Dedifferentiated amniotic fluid mesenchymal stem cell (primary cell): ENCODE measurements around the gene APOC1.
A peak's percentile ranks its signal among the peaks of the same experiment; 100 is the strongest.
"Not testable (repeated sequence)": the region's sequence is repeated elsewhere in the genome, so short reads cannot be mapped to it uniquely, and the experiment has no call there.

Source experiments
- DNase-seq: peaks from one replicate; pipeline ENCODE4 v3.0.0-alpha.2; 2016; ENCODE audit errors: extremely low spot score

APOC1 gene

DNA sequence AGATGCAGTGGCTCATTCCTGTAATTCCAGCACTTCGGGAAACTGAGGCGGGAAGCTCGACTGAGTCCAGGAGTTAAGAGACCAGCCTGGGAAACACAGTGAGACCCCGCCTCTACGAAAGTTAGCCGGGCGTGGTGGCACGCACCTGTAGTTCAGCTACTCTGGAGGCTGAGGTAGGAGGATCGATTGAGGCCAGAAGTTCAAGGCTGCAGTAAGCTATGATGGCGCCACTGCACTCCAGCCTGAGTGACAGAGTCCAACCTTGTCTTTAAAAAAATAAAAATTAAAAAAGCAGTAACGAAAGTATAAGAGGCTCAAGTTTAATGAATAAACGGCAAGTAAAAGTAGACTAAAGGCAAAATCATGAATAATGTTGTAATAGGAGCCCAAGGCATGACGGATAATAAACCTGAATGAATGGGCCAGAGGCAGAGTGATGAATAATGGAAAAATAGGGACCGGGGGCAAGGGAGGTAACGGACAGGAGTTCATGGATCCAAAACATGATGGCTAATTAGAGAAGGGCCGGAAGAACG, 24.5 kb upstream of the APOC1 start:
- DNase-seq = no peak

DNA sequence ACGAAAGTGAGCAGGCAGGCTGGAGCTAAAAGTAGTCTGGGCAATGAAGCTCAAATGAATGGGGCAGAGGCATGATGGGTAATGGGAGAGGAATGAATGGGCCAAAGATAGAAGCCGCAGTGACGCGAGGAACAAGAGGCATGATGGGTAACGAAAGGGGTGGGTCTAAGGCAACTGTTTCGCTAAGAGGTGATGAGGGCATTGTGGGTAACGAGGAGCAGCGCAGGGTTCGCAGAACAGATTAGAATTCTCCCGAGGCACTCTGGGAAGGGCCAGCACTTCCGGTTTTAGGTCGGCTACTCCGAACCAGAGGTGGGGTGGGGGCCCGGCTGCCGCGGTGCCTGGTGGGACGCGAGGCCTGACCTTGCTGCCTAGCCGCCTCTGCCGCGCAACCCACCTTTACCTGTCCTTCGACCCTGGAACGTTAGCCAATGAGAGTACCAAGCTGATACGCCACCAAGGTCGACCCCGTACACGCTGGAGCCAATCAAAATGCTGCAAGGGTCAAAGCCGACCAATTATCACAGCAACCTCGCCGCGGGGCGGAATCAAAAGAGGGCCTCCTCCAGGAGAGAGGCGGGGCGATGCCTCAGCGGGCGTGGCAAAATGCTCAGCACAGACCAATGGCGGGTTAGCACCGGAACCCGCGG, 23.9 kb upstream of the APOC1 start:
- peak; percentile 100 for DNase-seq

DNA sequence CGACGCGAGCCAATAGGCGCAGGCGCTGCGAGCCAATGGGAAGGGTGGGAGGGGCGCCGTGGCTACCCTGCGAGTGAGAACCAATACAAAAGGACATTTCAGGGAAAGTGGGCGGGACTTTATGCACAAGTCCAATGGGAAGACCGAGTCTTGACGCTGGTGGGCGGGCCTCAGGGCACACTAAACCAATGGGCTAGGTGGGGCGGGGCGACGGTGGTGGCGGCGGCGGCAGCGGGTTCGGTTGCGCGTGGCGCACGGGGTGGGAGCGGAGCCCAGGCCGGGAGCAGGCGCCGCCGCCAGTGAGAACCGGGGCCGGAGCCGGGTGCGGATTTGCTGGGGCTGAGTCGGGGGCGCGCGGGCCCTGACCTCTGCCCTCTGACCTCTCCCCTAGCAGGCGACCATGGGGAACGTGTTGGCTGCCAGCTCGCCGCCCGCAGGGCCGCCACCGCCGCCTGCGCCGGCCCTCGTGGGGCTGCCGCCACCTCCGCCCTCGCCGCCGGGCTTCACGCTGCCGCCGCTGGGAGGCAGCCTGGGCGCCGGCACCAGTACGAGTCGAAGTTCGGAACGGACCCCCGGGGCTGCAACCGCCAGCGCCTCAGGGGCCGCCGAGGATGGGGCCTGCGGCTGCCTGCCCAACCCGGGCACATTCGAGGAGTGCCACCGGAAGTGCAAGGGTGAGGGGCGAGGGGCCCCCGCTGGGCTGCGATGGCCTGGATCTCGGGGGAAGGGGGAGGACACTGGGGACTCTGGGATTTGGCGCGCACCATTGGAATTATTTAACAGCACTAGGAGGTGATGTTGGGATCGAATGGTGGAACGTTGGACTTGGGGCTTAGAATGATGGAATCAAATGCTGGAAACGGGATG, 23.2 kb upstream of the APOC1 start, which contains the start of gene TOMM40:
TSS of gene TOMM40 (plus strand) at position 239 of the 867 bp plus-strand sequence. CDS start at position 401, 162 bp downstream.
- no peak for DNase-seq

DNA sequence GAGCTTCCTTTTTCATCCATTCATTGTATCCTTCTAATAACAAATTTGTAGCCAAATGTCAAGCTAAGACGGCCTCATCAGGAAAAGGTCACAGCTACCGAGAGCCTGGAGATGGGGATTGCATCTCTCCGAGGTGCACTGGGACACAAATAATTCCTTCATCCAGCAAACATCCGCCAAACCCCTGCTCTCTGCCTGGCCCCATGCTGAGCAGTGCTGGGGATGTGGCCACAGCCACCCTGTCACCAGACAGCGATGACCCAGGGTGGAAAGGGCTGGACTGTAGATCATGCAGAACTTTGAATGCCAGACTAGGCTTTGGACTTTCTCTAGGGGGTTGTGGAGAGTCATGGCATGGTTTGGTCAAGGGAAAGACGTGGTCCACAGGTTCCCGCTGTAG, 21.5 kb upstream of the APOC1 start:
- no peak for DNase-seq

DNA sequence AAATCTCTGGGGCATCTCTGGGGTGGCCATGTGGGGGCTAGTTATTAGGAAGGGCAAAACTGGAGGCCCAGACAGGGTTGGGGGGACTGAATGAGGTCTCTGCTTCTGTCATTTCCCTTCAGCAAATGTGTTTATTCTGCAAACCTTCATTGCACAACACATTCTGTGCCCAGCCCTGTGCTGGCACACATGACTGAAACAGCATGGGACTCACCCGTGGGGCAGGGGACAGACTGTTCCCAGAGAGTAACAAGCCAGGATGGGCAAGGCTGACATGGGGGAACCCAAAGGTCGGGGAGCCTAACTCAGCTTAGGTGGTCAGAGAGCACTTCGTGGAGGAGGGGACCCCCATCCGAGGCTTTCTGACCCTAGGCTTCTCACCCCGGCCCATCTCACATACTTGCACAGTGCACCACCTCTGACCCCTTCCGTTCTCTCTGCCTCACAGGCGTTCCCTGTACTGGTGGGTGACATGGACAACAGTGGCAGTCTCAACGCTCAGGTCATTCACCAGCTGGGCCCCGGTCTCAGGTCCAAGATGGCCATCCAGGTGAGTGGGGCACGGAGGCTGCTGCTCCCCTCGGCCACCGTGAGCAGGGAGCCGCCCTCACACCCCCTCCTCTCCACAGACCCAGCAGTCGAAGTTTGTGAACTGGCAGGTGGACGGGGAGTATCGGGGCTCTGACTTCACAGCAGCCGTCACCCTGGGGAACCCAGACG, 20.9 kb upstream of the APOC1 start:
- no peak for DNase-seq

DNA sequence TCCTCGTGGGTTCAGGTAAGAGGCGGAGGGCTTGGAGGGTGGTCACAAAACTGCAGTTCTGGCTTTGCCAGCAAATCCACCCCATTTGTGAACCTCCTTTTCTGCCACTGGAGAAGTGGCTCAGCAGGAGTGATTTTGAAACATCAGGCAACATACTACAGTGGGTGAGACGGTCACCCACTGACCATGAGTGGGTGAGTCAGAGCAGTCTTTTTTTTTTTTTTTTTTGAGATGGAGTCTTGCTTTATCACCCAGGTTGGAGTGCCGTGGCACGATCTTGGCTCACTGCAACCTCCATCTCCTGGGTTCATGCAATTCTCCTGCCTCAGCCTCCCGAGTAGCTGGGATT, 20.4 kb upstream of the APOC1 start:
- no peak for DNase-seq

DNA sequence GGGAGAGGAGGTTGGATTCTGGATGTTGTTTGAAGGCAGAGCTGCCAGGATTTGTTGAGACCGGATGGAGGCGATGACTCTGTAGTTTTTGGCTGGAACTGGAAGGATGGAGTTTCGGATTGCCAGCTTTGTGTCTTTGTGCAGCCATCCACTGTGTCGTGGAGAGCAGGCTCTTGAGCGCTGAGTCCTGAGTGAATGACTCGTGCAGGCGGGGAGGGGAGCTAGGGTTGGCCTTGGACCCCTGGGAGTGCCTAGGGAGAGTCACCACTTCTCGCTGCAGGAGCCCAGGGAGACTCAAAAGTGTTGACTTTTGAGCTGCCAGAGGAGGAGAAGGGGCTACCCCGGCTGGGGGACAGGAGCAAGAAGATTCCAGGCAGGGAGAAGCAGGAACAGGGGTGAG, 19.5 kb upstream of the APOC1 start:
- DNase-seq = no peak

DNA sequence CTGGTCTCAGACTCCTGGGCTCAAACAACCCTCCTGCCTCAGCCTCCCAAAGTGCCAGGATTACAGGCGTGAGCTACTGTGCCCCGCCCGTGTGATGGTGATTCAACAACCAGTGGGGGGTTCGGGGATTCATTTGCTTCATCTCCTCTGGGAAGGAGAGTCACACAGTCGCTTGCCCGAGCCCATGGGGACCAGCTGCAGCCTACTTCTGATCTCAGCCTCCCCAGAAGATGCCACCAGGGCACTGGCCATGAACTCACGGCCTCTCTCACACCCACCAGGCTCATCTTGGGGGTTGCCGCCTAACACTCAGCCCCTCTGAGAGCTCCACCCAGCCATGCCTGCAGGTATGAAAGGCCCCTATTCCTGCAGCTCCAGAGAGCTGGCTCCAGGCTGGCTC, 16.6 kb upstream of the APOC1 start:
- no peak for DNase-seq

DNA sequence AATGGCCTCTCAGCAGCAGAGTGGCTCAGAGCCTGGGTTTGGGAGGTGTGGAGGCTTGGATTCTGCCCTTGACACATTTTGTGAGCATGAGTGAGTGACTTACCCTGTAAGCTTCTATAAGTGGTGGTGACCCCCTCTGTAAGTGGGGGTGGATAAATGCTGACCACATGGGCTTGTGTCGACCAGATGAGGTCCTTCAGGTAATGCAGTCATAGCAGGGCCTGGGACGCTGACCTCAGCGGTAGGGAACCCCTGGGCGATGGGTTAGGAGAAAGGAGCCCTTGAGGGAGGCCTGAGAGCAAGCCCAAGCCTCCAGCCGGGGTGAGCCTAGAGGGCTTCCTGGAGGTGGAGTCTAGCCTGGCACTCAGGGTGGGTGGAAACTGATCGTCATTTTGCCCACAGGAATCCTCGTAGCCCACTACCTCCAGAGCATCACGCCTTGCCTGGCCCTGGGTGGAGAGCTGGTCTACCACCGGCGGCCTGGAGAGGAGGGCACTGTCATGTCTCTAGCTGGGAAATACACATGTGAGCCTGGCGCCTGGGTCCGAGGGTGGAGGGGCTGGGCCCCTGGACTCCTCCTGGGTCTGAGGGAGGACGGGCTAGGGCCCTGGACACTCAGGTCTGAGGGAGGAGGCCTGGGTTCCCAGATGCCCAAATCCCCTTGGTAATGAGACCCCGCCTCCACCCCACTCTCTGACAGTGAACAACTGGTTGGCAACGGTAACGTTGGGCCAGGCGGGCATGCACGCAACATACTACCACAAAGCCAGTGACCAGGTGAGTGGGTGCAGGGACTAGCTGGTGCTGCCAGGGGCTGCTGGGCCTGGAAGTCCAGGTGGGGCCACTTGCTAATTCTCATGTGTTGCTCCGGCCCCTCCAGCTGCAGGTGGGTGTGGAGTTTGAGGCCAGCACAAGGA, 13.8 kb upstream of the APOC1 start:
- no peak for DNase-seq

DNA sequence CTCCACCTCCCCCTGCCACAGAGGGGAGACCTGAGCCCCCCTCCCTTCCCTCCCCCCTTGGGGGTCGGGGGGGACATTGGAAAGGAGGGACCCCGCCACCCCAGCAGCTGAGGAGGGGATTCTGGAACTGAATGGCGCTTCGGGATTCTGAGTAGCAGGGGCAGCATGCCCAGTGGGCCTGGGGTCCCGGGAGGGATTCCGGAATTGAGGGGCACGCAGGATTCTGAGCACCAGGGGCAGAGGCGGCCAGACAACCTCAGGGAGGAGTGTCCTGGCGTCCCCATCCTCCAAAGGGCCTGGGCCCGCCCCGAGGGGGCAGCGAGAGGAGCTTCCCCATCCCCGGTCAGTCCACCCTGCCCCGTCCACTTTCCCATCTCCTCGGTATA, 11.2 kb upstream of the APOC1 start:
- no peak for DNase-seq

DNA sequence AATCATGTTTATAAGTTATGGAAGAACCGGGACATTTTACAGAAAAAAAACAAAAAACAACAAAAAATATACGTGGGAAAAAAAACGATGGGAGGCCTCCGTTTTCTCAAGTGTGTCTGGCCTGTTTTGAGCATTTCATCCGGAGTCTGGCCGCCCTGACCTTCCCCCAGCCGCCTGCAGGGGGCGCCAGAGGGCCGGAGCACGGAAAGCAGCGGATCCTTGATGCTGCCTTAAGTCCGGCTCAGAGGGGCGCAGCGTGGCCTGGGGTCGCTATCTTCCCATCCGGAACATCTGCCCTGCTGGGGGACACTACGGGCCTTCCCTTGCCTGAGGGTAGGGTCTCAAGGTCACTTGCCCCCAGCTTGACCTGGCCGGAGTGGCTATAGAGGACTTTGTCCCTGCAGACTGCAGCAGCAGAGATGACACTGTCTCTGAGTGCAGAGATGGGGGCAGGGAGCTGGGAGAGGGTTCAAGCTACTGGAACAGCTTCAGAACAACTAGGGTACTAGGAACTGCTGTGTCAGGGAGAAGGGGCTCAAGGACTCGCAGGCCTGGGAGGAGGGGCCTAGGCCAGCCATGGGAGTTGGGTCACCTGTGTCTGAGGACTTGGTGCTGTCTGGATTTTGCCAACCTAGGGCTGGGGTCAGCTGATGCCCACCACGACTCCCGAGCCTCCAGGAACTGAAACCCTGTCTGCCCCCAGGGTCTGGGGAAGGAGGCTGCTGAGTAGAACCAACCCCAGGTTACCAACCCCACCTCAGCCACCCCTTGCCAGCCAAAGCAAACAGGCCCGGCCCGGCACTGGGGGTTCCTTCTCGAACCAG, 10.6 kb upstream of the APOC1 start:
- DNase-seq = peak; percentile 25

DNA sequence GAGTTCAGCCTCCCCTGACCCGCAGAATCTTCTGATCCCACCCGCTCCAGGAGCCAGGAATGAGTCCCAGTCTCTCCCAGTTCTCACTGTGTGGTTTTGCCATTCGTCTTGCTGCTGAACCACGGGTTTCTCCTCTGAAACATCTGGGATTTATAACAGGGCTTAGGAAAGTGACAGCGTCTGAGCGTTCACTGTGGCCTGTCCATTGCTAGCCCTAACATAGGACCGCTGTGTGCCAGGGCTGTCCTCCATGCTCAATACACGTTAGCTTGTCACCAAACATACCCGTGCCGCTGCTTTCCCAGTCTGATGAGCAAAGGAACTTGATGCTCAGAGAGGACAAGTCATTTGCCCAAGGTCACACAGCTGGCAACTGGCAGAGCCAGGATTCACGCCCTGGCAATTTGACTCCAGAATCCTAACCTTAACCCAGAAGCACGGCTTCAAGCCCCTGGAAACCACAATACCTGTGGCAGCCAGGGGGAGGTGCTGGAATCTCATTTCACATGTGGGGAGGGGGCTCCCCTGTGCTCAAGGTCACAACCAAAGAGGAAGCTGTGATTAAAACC, 9.9 kb upstream of the APOC1 start:
- DNase-seq = no peak

DNA sequence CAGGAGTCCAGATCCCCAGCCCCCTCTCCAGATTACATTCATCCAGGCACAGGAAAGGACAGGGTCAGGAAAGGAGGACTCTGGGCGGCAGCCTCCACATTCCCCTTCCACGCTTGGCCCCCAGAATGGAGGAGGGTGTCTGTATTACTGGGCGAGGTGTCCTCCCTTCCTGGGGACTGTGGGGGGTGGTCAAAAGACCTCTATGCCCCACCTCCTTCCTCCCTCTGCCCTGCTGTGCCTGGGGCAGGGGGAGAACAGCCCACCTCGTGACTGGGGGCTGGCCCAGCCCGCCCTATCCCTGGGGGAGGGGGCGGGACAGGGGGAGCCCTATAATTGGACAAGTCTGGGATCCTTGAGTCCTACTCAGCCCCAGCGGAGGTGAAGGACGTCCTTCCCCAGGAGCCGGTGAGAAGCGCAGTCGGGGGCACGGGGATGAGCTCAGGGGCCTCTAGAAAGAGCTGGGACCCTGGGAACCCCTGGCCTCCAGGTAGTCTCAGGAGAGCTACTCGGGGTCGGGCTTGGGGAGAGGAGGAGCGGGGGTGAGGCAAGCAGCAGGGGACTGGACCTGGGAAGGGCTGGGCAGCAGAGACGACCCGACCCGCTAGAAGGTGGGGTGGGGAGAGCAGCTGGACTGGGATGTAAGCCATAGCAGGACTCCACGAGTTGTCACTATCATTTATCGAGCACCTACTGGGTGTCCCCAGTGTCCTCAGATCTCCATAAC, 8.8 kb upstream of the APOC1 start, which contains the start of gene APOE:
TSS of gene APOE (plus strand) at position 360 of the 724 bp plus-strand sequence. CDS start 829 bp downstream, outside the sequence.
- DNase-seq = no peak

DNA sequence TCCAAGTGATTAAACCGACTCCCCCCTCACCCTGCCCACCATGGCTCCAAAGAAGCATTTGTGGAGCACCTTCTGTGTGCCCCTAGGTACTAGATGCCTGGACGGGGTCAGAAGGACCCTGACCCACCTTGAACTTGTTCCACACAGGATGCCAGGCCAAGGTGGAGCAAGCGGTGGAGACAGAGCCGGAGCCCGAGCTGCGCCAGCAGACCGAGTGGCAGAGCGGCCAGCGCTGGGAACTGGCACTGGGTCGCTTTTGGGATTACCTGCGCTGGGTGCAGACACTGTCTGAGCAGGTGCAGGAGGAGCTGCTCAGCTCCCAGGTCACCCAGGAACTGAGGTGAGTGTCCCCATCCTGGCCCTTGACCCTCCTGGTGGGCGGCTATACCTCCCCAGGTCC, 6.8 kb upstream of the APOC1 start:
- DNase-seq = no peak

DNA sequence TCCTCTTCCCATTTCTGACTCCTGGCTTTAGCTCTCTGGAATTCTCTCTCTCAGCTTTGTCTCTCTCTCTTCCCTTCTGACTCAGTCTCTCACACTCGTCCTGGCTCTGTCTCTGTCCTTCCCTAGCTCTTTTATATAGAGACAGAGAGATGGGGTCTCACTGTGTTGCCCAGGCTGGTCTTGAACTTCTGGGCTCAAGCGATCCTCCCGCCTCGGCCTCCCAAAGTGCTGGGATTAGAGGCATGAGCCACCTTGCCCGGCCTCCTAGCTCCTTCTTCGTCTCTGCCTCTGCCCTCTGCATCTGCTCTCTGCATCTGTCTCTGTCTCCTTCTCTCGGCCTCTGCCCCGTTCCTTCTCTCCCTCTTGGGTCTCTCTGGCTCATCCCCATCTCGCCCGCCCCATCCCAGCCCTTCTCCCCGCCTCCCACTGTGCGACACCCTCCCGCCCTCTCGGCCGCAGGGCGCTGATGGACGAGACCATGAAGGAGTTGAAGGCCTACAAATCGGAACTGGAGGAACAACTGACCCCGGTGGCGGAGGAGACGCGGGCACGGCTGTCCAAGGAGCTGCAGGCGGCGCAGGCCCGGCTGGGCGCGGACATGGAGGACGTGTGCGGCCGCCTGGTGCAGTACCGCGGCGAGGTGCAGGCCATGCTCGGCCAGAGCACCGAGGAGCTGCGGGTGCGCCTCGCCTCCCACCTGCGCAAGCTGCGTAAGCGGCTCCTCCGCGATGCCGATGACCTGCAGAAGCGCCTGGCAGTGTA, 6.2 kb upstream of the APOC1 start:
- DNase-seq = no peak

DNA sequence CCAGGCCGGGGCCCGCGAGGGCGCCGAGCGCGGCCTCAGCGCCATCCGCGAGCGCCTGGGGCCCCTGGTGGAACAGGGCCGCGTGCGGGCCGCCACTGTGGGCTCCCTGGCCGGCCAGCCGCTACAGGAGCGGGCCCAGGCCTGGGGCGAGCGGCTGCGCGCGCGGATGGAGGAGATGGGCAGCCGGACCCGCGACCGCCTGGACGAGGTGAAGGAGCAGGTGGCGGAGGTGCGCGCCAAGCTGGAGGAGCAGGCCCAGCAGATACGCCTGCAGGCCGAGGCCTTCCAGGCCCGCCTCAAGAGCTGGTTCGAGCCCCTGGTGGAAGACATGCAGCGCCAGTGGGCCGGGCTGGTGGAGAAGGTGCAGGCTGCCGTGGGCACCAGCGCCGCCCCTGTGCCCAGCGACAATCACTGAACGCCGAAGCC, 5.6 kb upstream of the APOC1 start:
- DNase-seq = no peak

DNA sequence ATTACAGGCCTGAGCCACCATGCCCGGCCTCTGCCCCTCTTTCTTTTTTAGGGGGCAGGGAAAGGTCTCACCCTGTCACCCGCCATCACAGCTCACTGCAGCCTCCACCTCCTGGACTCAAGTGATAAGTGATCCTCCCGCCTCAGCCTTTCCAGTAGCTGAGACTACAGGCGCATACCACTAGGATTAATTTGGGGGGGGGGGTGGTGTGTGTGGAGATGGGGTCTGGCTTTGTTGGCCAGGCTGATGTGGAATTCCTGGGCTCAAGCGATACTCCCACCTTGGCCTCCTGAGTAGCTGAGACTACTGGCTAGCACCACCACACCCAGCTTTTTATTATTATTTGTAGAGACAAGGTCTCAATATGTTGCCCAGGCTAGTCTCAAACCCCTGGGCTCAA, 4.6 kb upstream of the APOC1 start:
- DNase-seq = no peak

DNA sequence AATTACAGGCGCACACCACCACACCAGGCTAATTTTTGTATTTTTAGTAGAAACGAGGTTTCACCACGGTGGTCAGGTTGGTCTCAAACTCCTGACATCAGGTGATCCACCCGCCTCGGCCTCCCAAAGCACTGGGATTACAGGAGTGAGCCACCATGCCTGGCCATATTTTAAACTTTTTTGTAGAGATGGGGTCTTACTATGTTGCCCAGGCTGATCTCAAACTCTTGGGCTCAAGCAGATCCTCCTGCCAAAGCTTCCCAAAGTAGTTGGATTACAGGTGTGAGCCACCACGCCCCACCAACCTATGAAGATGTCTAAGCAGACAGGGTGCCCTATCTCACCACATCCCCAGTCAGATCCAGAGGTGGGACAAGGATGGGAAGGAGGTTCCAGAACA, 2.5 kb upstream of the APOC1 start:
- not testable (repeated sequence) for DNase-seq

DNA sequence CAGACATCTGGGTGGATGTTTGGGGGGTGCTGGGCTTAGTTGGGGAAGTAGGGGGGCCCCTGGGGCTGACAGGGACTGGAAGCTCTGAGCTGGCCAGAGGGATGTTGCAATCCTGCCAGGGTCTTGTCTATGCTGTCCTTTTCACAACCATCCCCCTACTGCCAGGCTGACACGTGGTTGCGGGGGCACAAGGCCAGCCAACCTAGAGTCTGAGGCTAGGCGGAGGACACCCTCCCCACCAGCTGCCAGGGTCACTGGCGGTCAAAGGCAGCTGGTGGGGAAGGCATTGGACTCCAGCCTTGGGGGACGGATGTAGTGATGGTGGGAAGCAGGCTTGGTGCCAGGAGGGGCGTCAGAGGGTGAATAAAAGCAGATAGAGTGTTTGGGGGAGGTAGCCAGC, 1.6 kb upstream of the APOC1 start:
- no peak for DNase-seq
